ENCODE measurements around the gene C10orf62. TPM values are rescaled to one million over a fixed set of nuclear protein-coding genes. Genes with fewer than 3 reads are reported as not detected.
A peak's percentile ranks its signal among the peaks of the same experiment; 100 is the strongest.

C10orf62 gene
- total and polyA plus RNA-seq, 2 of the 13 experiments (the other 11 are each of a cell fraction or from before 2014, with no cell fraction given) = 0.61 to 1.6 TPM

DNA sequence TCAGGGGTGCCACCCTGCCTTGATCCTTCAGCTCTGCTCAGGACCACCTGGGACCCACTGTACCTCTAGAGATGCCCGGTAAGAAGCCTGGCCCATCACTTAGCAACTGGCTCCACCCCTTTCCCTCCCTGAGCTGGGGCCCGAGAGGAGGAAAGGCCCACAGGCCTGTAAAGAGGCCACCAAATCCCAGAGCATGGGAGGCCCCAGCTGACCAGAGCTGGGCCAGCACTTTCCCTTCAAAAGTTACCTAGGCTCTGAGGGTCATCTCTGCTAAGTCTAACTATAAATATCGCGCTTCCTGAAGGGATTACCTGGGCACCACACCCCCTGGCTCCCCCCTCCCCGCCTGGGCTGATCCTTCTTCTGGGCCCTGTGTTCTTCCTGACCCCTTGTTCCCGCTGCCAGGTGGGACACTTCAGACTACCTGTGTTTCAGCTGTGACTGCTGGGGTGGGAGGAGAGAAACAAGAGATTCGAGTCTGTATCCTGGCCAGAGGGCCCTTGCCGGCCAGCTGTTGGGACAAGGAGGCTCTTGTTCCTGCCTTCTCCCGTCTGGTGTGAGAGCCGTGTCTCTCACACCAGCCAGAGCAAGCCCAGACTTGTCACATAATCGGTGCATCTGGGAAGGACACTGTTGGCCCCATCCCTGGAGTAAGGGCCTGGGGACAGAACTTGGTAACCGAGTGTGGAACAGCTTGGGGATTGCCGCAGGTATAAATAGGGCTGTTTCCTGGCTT, 39.8 kb upstream of the C10orf62 start:
- H3K4me1 ChIP-seq (ENCODE audit: insufficient read depth, low read length) = peaks cover 37% of the 10 kb centered on the region
- peak overlapping the region; percentile 20; the same call in 1 of the 2 replicates for H3K4me2 ChIP-seq (ENCODE audit: low read depth, low read length)
- in situ Hi-C loops (cut with HindIII; ENCODE audit: extremely low pct_ligation_motif_present, low pct_unique_long_range_greater_than_20kb) = loop anchor here (5.0 kb wide), 1 partner anchor 87 kb away; no protein-coding TSS in a partner anchor
- FAIRE-seq = peak; percentile 21
- H3K4me3 ChIP-seq (replicated peaks in 1 of 3; ENCODE audit: insufficient read depth in 1 of 3, low read depth in 2 of 3, low read length in 3 of 3) = no peak overlapping the region
- no peaks in the 10 kb centered on the region for H4K20me1 ChIP-seq (ENCODE audit: insufficient read depth, low read length)
- TSS peak; percentile 63 for BruUV-seq (replicated peaks)
- ChIA-PET POLR2A (interaction anchor here (1.0 kb wide), 1 partner anchor 34 kb away, joined by 3 read pairs; the partner anchor contains the start of gene HOGA1), CTCF (ENCODE audit: low intra/inter-chr PET ratio, low total read pairs) (no interaction called here)
- 64% methylated on average over 11 of the region's 13 CpGs for WGBS (ENCODE audit: low lambda C conversion rate)
- intact Hi-C loops (cut with micrococcal nuclease; ENCODE audit: unreplicated experiment) = no loop called here
- no peaks in the 10 kb centered on the region for H3K36me3 ChIP-seq (replicated peaks in 1 of 2; ENCODE audit: control insufficient read depth in 1 of 2, insufficient read depth in 2 of 2, low read length in 2 of 2)
- H3K27ac ChIP-seq (ENCODE audit: extremely low read length, insufficient read depth, low read length) = peak overlapping the region; percentile 50
- no peaks in the 10 kb centered on the region for H3K27me3 ChIP-seq (ENCODE audit: control insufficient read depth in 1 of 2, insufficient read depth in 2 of 2, low read length in 2 of 2)
- TF ChIP-seq TFAP4 (IDR thresholded peaks at IDR 0.05; ENCODE audit: borderline replicate concordance, low read depth) = peak; percentile 48; the same call in 1 of the 2 replicates
- TF ChIP-seq TP53 (CRISPR knock-in tag; conservative IDR thresholded peaks at IDR 0.05) = peak; percentile 96; the same call in 1 of the 2 replicates
- TF ChIP-seq, protein P1, sequence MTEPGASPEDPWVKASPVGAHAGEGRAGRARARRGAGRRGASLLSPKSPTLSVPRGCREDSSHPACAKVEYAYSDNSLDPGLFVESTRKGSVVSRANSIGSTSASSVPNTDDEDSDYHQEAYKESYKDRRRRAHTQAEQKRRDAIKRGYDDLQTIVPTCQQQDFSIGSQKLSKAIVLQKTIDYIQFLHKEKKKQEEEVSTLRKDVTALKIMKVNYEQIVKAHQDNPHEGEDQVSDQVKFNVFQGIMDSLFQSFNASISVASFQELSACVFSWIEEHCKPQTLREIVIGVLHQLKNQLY (CRISPR knock-in tag; IDR thresholded peaks at IDR 0.05) = no peak
- peak; percentile 62 for TF ChIP-seq ZNF687 (CRISPR knock-in tag; IDR thresholded peaks at IDR 0.05)
- 0 out of 2 replicates have a peak, but pooled peaks have one; percentile 26 for TF ChIP-seq ZFY (CRISPR knock-in tag; IDR thresholded peaks at IDR 0.05)
- TF ChIP-seq ATF2 (CRISPR knock-in tag; IDR thresholded peaks at IDR 0.05) = no peak
- 0 out of 2 replicates have a peak, but pooled peaks have one; percentile 27 for TF ChIP-seq ZBTB4 (CRISPR knock-in tag; IDR thresholded peaks at IDR 0.05; ENCODE audit: borderline replicate concordance)
- DNase-seq (ENCODE audit: low spot score) = peak; percentile 29
- H3K79me2 ChIP-seq (ENCODE audit: insufficient read depth, low read length) = no peaks in the 10 kb centered on the region
- H3K9ac ChIP-seq (ENCODE audit: insufficient read depth, low read depth, low read length) = peak overlapping the region; percentile 55
- H2AFZ ChIP-seq (ENCODE audit: low read length) = no peak overlapping the region
- ATAC-seq = peak; percentile 36
- no peaks in the 10 kb centered on the region for H3K9me3 ChIP-seq (ENCODE audit: low read length)
